H1 (cell line): ENCODE measurements around the gene CRYBG1. TPM values are rescaled to one million over a fixed set of nuclear protein-coding genes. Genes with fewer than 3 reads are reported as not detected.
A peak's percentile ranks its signal among the peaks of the same experiment; 100 is the strongest.

ENCODE experiments used
- CTCF ChIA-PET: fragments of 300-600 bp; sonication (Branson Sonifier 250); formaldehyde crosslinking; loops from one replicate; lab custom pipeline; 2021; ENCODE audit not compliant: partially characterized antibody; lab: Charles Lee
- POLR2A ChIA-PET: fragments of 300-600 bp; sonication (Branson Sonifier 250); formaldehyde crosslinking; loops from one replicate; lab custom pipeline; 2021; ENCODE audit warnings: inconsistent platforms; ENCODE audit not compliant: partially characterized antibody; lab: Charles Lee
- DNase-seq, 2 experiments: peaks; one replicate each; pipeline versions ENCODE4 v3.0.0 to v3.0.0-alpha.2; 2010 to 2022; ENCODE audit warnings: low spot score in 2 of 2, low read depth in 1 of 2, mixed read lengths in 1 of 2
- FAIRE-seq: peaks from 2 replicates; lab custom pipeline; 2011; peaks lifted over from hg19 to GRCh38; lab: Jason Lieb, UNC
- H2AFZ ChIP-seq: 2 replicates; pipeline ENCODE4 v1.8.1; 2012; ENCODE audit warnings: low read length, inconsistent platforms
- H2AK5ac ChIP-seq: 2 replicates; pipeline ENCODE4 v1.6.1; 2013; ENCODE audit warnings: low read depth, low read length
- H2BK120ac ChIP-seq: replicated peaks from 2 replicates; pipeline ENCODE3; 2013; ENCODE audit warnings: low read depth, low read length, inconsistent platforms
- H2BK12ac ChIP-seq: 2 replicates; pipeline ENCODE4 v1.6.1; 2013; ENCODE audit warnings: low read depth, low read length
- H2BK15ac ChIP-seq: 2 replicates; pipeline ENCODE4 v1.6.1; 2013; ENCODE audit warnings: low read length
- H2BK20ac ChIP-seq: 2 replicates; pipeline ENCODE4 v1.6.1; 2013; ENCODE audit warnings: low read length
- H2BK5ac ChIP-seq: 2 replicates; pipeline ENCODE4 v1.6.1; 2013; ENCODE audit warnings: low read depth, low read length
- H3K14ac ChIP-seq: 2 replicates; pipeline ENCODE4 v1.6.1; 2013; ENCODE audit warnings: inconsistent platforms; ENCODE audit not compliant: insufficient read length
- H3K18ac ChIP-seq: 2 replicates; pipeline ENCODE4 v1.6.1; 2013; ENCODE audit warnings: low read length; ENCODE audit errors: extremely low read depth
- H3K23ac ChIP-seq: 2 replicates; pipeline ENCODE4 v1.6.1; 2013; ENCODE audit warnings: inconsistent platforms; ENCODE audit not compliant: insufficient read length
- H3K23me2 ChIP-seq: 2 replicates; pipeline ENCODE4 v1.6.1; 2013; ENCODE audit warnings: low read depth, low read length
- H3K27ac ChIP-seq: 2 replicates; pipeline ENCODE4 v1.6.1; 2011; ENCODE audit warnings: low read depth, low read length, inconsistent platforms
- H3K27me3 ChIP-seq, 4 experiments: replicated peaks in 1 of 4; 1 replicate in 1 of 4; 2 replicates in 3 of 4; pipeline versions ENCODE4 v1.6.1 to v1.8.1; 2011 to 2013; ENCODE audit warnings: low read length in 3 of 4, mild to moderate bottlenecking in 3 of 4, inconsistent platforms in 2 of 4, mixed read lengths in 2 of 4, moderate library complexity in 1 of 4; ENCODE audit not compliant: control insufficient read depth in 3 of 4, insufficient read depth in 3 of 4; ENCODE audit errors: extremely low read depth in 1 of 4
- H3K36me3 ChIP-seq, 4 experiments: 2 replicates each; pipeline versions ENCODE4 v1.6.1 to v1.8.1; 2011 to 2013; ENCODE audit warnings: mild to moderate bottlenecking in 4 of 4, low read length in 3 of 4, moderate library complexity in 2 of 4, control low read depth in 1 of 4, inconsistent platforms in 1 of 4; ENCODE audit not compliant: insufficient read depth in 4 of 4, control insufficient read depth in 2 of 4
- H3K4ac ChIP-seq: replicated peaks from 2 replicates; pipeline ENCODE3; 2013; ENCODE audit warnings: low read length, low read depth, mixed read lengths, inconsistent platforms; ENCODE audit not compliant: insufficient read length
- H3K4me1 ChIP-seq, 4 experiments: replicated peaks in 1 of 4; 1 replicate in 1 of 4; 2 replicates in 3 of 4; pipeline versions ENCODE4 v1.6.1 to v1.8.1; 2011 to 2013; ENCODE audit warnings: low read length in 3 of 4, inconsistent platforms in 2 of 4, mixed read lengths in 1 of 4; ENCODE audit not compliant: insufficient read depth in 4 of 4, control insufficient read depth in 3 of 4
- H3K4me2 ChIP-seq, 2 experiments: 2 replicates each; pipeline versions ENCODE4 v1.6.1 to v1.8.1; 2011 to 2013; ENCODE audit warnings: low read depth in 2 of 2, low read length in 2 of 2, control low read depth in 1 of 2, inconsistent platforms in 1 of 2, mild to moderate bottlenecking in 1 of 2; ENCODE audit not compliant: insufficient read depth in 1 of 2
- H3K4me3 ChIP-seq, 4 experiments: fragments of 200-600, 300-600 bp in 1 of 4; sonication (generic), shearing (Covaris generic), sonication (Bioruptor Twin) in 1 of 4; 2 replicates each; pipeline versions ENCODE4 v1.5.1 to v1.8.1; 2011 to 2016; ENCODE audit warnings: low read length in 4 of 4, low read depth in 3 of 4, control low read depth in 2 of 4, inconsistent platforms in 2 of 4, mild to moderate bottlenecking in 2 of 4, mixed read lengths in 1 of 4, moderate library complexity in 1 of 4; ENCODE audit not compliant: insufficient read depth in 2 of 4; ENCODE audit errors: extremely low read depth in 1 of 4
- H3K56ac ChIP-seq: replicated peaks from 2 replicates; pipeline ENCODE3; 2013; ENCODE audit warnings: low read depth, mild to moderate bottlenecking, mixed read lengths, low read length, inconsistent platforms; ENCODE audit not compliant: insufficient read length
- H3K79me1 ChIP-seq: 2 replicates; pipeline ENCODE4 v1.6.1; 2013; ENCODE audit warnings: low read depth, low read length, control low read depth
- H3K79me2 ChIP-seq, 2 experiments: 2 replicates each; pipeline versions ENCODE4 v1.6.1 to v1.8.1; 2012 to 2013; ENCODE audit warnings: low read length in 2 of 2, mild to moderate bottlenecking in 2 of 2, inconsistent platforms in 1 of 2; ENCODE audit not compliant: insufficient read depth in 2 of 2, control insufficient read depth in 1 of 2
- H3K9ac ChIP-seq, 4 experiments: replicated peaks in 1 of 4; 1 replicate in 1 of 4; 2 replicates in 3 of 4; pipeline versions ENCODE4 v1.6.1 to v1.8.1; 2011 to 2013; ENCODE audit warnings: low read depth in 3 of 4, low read length in 3 of 4, control low read depth in 2 of 4, mild to moderate bottlenecking in 2 of 4, moderate library complexity in 2 of 4, inconsistent platforms in 1 of 4; ENCODE audit errors: extremely low read depth in 1 of 4
- H3K9me3 ChIP-seq, 2 experiments: 2 replicates each; pipeline versions ENCODE4 v1.6.1 to v1.8.1; 2012 to 2013; ENCODE audit warnings: mild to moderate bottlenecking in 2 of 2, moderate library complexity in 2 of 2, control low read depth in 1 of 2, inconsistent platforms in 1 of 2, low read depth in 1 of 2, low read length in 1 of 2, mixed read lengths in 1 of 2; ENCODE audit not compliant: insufficient read depth in 2 of 2
- H4K20me1 ChIP-seq, 2 experiments: replicated peaks in 1 of 2; 2 replicates each; pipeline versions ENCODE3 to v1.8.1; 2011 to 2013; ENCODE audit warnings: inconsistent platforms in 2 of 2, low read length in 2 of 2, mild to moderate bottlenecking in 1 of 2; ENCODE audit not compliant: insufficient read depth in 2 of 2, control insufficient read depth in 1 of 2
- H4K5ac ChIP-seq: 2 replicates; pipeline ENCODE4 v1.6.1; 2013; ENCODE audit warnings: low read length, low read depth, mixed read lengths, inconsistent platforms; ENCODE audit not compliant: insufficient read length
- H4K8ac ChIP-seq: 2 replicates; pipeline ENCODE4 v1.8.0; 2013; ENCODE audit warnings: mild to moderate bottlenecking, moderate library complexity, low read length, inconsistent platforms; ENCODE audit not compliant: insufficient read depth; ENCODE audit errors: extremely low read depth
- H4K91ac ChIP-seq: replicated peaks from 2 replicates; pipeline ENCODE3; 2013; ENCODE audit warnings: low read length, mixed read lengths, inconsistent platforms; ENCODE audit not compliant: insufficient read length
- BACH1 ChIP-seq: IDR thresholded peaks from 2 replicates; pipeline ENCODE4 v1.6.1; 2012; ENCODE audit warnings: low read length, improper control_type of control experiment
- CREB1 ChIP-seq: IDR thresholded peaks from 2 replicates; pipeline ENCODE4 v1.6.1; 2012; ENCODE audit warnings: inconsistent platforms
- EGR1 ChIP-seq: IDR thresholded peaks from 2 replicates; pipeline ENCODE4 v1.6.1; 2011; ENCODE audit warnings: low read depth, low read length, borderline replicate concordance
- KDM4A ChIP-seq: IDR thresholded peaks from one replicate; pipeline ENCODE4 v1.7.1; 2012; ENCODE audit warnings: low read depth, mild to moderate bottlenecking, moderate library complexity, low read length, inconsistent platforms; ENCODE audit not compliant: severe bottlenecking
- PHF8 ChIP-seq: fragments of 200-600 bp; sonication (generic); conservative IDR thresholded peaks from 2 replicates; pipeline ENCODE4 v1.7.1; 2012; ENCODE audit warnings: low read depth, mild to moderate bottlenecking, inconsistent platforms, low read length, moderate library complexity
- RXRA ChIP-seq: IDR thresholded peaks from 2 replicates; pipeline ENCODE4 v1.6.1; 2011; ENCODE audit warnings: low read depth, mild to moderate bottlenecking, low read length, moderate library complexity; ENCODE audit not compliant: insufficient read depth
- SAP30 ChIP-seq: fragments of 300-600 bp; sonication (generic); IDR thresholded peaks from 2 replicates; pipeline ENCODE4 v1.7.1; 2012; ENCODE audit warnings: low read length, moderate library complexity, mild to moderate bottlenecking, inconsistent platforms; ENCODE audit not compliant: insufficient read depth, insufficient replicate concordance
- SIRT6 ChIP-seq: IDR thresholded peaks from one replicate; pipeline ENCODE4 v1.7.1; 2012; ENCODE audit warnings: low read length, inconsistent platforms
- SRF ChIP-seq: IDR thresholded peaks from 2 replicates; pipeline ENCODE4 v1.6.1; 2011; ENCODE audit warnings: mild to moderate bottlenecking, low read depth, low read length, moderate library complexity
- TCF12 ChIP-seq: IDR thresholded peaks from 2 replicates; pipeline ENCODE4 v1.6.1; 2011; ENCODE audit warnings: low read depth, mild to moderate bottlenecking, low read length
- WGBS, 2 experiments: shearing (Covaris generic) in 1 of 2; methylation state at CpG; one replicate each; pipeline versions ENCODE4 v1.1.6 to v1.1.7; 2013 to 2015; ENCODE audit warnings: low lambda C conversion rate in 2 of 2, mixed read lengths in 2 of 2, inconsistent platforms in 1 of 2, low coverage in 1 of 2, missing lambda C conversion rate in 1 of 2; ENCODE audit not compliant: insufficient replicate concordance in 2 of 2, insufficient coverage in 1 of 2, insufficient read length in 1 of 2; ENCODE audit errors: extremely low coverage in 1 of 2, missing lambda C conversion rate in 1 of 2; 5-methylcytosine and 5-hydroxymethylcytosine counted together
- polyA plus RNA-seq, 7 experiments: library from polyadenylated mRNA; depleted of rRNA in 3 of 7; stranded (reverse) in 5 of 7; unstranded in 2 of 7; fragments of >200 nt in 5 of 7; fragments of 200-250 nt in 2 of 7; gene quantifications; 1 replicate in 5 of 7; 2 replicates in 1 of 7; 4 replicates in 1 of 7; pipeline versions ENCODE4 v1.2.1 to v1.2.3, GENCODE V29; 2011 to 2013; ENCODE audit warnings: missing spikeins in 2 of 7, mixed read lengths in 2 of 7
- total RNA-seq: library from RNA; stranded (reverse); fragmentation: NEBNext Ultra II Directional; extraction: Animal tissue kit (Norgen Biotek cat#: 25700); gene quantifications from 2 replicates; pipeline ENCODE4 v1.2.1, GENCODE V29; 2021

The CRYBG1 gene
- total and polyA plus RNA-seq, 2 of the 8 experiments (the other 6 are each of a cell fraction or from before 2014, with no cell fraction given), result 2.2 to 11.6 TPM

GRCh38 chr6:106612671-106613416 is 252.3 kb downstream of the CRYBG1 start:
- peak overlapping the region; percentile 97 for H3K4ac ChIP-seq
- no peak overlapping the region for H3K23ac ChIP-seq
- H3K14ac ChIP-seq, result no peak overlapping the region
- H3K4me1 ChIP-seq, result peaks cover 9 to 18% (median 12%) of the 10 kb centered on the region in 4 experiments; a peak in 6 of 7 replicates
- H2BK5ac ChIP-seq, result no peak overlapping the region; the same call in 1 of the 2 replicates
- H4K8ac ChIP-seq, result no peak overlapping the region
- H3K23me2 ChIP-seq, result no peaks in the 10 kb centered on the region
- no peak overlapping the region for H3K9ac ChIP-seq
- H3K27ac ChIP-seq, result peak overlapping the region; percentile 50; the same call in 1 of the 2 replicates
- no peak overlapping the region for H2AFZ ChIP-seq
- no peak for DNase-seq
- TF ChIP-seq EGR1, result no peak
- TF ChIP-seq SAP30, result no peak
- no peak for TF ChIP-seq SIRT6
- TF ChIP-seq TCF12, result no peak
- TF ChIP-seq KDM4A, result no peak
- no peak for TF ChIP-seq PHF8
- no peak for TF ChIP-seq CREB1
- no peak for TF ChIP-seq BACH1
- no peak for TF ChIP-seq SRF
- TF ChIP-seq RXRA, result no peak
- H2BK15ac ChIP-seq, result no peak overlapping the region
- H4K20me1 ChIP-seq, result no peaks in the 10 kb centered on the region
- ChIA-PET POLR2A (interaction anchor here (1.2 to 1.6 kb wide), 3 partner anchors 13 to 191 kb away, joined by 4 to 6 read pairs (median 5); no protein-coding TSS in a partner anchor), CTCF (interaction anchor here (1.0 to 5.1 kb wide), 5 partner anchors 7 to 385 kb away, joined by 3 to 52 read pairs (median 3); no protein-coding TSS in a partner anchor)
- peak overlapping the region; percentile 92 for H4K91ac ChIP-seq
- H2BK120ac ChIP-seq, result peak overlapping the region; percentile 97
- H3K18ac ChIP-seq, result peak overlapping the region; percentile 9; the same call in 1 of the 2 replicates
- H3K9me3 ChIP-seq, result no peaks in the 10 kb centered on the region
- H3K79me2 ChIP-seq, result no peaks in the 10 kb centered on the region
- no peak overlapping the region for H2AK5ac ChIP-seq
- 82% methylated on average over 9 of the region's 9 CpGs; no CpG with 5 or more reads in 1 of the 2 experiments for WGBS, 2 experiments
- no peak overlapping the region for H3K56ac ChIP-seq
- H3K4me2 ChIP-seq, result peak overlapping the region in 1 of 2 experiments; percentile 9; a peak in 2 of 4 replicates
- H3K36me3 ChIP-seq, result peaks cover 0 to 5% (median 1%) of the 10 kb centered on the region in 4 experiments; a peak in 2 of 8 replicates
- FAIRE-seq, result peak; percentile 80
- H4K5ac ChIP-seq, result peak overlapping the region; percentile 53
- no peak overlapping the region for H2BK20ac ChIP-seq
- H3K4me3 ChIP-seq, result peak overlapping the region in 1 of 4 experiments; percentile 31; a peak in 1 of 8 replicates
- no peaks in the 10 kb centered on the region for H3K27me3 ChIP-seq
- no peaks in the 10 kb centered on the region for H3K79me1 ChIP-seq
- H2BK12ac ChIP-seq, result no peak overlapping the region
